Stimulated activated CD8-positive, alpha-beta memory T cell treated with anti-CD3 and anti-CD28 coated beads, Interleukin-7, amount 100 ng/mL, for 1 hour (primary cell): ENCODE measurements around the gene FDPS.

ENCODE experiments used
- DNase-seq, 2 donors: peaks; one replicate each; pipeline ENCODE4 v3.0.0-alpha.2; 2020; ENCODE audit warnings: low read depth in 2 of 2

FDPS gene

GRCh38 chr1:155308493-155309422 lies at the start of gene FDPS:
TSS of gene FDPS (plus strand) at chr1:155308866. CDS start at chr1:155309790, 924 bp downstream.
- peak; percentile 88 to 93 for DNase-seq

GRCh38 chr1:155260276-155260675 lies 48.4 kb upstream of the FDPS start:
- no peak for DNase-seq

GRCh38 chr1:155261493-155261851 lies 47.2 kb upstream of the FDPS start:
- DNase-seq, result no peak

- peak; percentile 67 to 76 for DNase-seq
Observed at GRCh38 chr1:155261852-155262673, 46.6 kb upstream of the FDPS start, which contains the start of gene SCAMP3. TSS of gene SCAMP3 (minus strand) at chr1:155262360. CDS start at chr1:155262151, 209 bp downstream.

- no peak for DNase-seq
Observed at GRCh38 chr1:155263067-155263466, 45.6 kb upstream of the FDPS start.

- DNase-seq, result no peak
Observed at GRCh38 chr1:155266553-155266952, 42.1 kb upstream of the FDPS start.

- no peak for DNase-seq
Observed at GRCh38 chr1:155267373-155267772, 41.3 kb upstream of the FDPS start.

DNA sequence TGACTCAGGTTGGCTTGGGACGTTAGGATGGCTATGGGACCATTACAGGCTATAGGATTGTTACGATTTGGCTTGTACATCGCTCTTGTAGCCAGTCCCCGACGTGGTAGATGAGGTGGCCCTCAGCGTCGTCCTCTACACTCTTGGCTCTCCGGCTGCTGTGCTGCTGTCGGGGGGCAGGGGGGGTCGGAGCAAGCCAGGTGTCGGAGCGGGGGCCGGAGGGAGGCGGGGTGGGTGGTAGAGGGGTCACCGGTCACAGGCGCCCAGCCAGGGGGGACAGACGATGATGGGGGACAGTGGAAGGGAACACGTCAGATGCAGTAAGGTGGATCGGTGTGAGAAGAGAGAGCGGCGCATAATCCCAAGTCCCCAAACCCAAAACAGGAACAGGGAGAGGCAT lies 40.0 kb upstream of the FDPS start:
- DNase-seq, result no peak

DNA sequence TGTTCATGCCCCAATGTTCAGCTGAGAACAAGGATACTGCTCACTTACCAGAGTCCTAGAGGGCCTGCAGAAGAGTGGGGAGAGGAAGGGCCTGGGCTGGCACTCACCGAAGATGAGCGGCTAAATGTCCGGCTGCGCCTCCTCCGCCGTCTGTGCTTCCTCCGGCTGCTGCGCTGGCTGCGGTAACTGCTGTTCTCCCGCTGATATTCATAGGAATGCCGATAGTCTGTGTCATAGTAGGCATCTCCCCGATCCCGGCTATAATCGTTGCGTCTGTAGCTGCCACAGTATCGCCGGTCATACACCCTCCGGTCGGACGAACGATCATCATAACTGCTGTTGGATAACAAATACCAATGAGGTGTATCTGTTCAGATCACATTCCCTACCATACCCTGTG lies 39.3 kb upstream of the FDPS start:
- no peak for DNase-seq

- DNase-seq, result no peak
Observed at GRCh38 chr1:155272466-155273342, 36.0 kb upstream of the FDPS start.

DNA sequence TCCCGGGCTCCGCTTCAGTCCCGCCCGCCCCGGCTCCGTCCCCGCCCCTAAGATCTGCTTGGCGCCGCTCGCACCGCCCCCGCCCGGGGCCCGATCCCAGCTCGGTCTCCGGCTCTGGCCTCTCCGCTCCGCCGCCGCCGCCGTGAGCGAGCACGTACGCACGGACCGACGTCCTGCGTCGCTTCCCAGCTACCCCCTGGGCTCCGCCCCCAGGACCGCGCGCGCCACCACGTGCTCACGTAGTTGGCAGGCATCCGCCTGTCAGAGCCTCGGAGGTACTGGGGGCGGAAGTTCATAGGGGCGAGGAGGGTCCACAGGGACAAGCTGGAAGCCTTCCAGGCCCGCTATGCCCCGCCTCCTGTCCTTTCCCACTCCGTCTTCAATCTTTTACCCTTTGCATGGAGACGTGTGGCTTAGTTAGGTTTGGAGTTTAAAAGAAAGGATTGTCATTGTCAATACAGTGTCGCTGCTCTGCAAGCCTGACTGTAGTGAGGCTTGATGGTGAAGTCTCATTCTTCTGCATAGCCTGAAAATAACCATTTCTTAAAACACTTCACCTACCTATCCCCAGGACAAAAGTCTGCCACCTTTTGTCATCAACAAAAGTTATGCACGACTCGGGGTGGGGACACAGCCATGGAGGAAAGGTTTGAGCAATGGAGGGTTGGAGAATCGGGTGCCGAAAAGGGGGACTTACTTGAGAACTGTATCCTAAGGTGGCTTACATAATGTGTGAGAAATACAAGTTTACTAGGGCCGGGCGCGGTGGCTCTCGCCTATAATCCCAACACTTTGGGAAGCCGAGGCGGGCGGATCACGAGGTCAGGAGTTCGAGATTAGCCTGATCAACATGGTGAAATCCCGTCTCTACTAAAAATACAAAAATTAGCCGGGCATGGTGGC lies 35.1 kb upstream of the FDPS start, which contains the start of gene CLK2:
TSS of gene CLK2 (minus strand) at position 162 of the 903 bp plus-strand sequence. CDS start 2,527 bp downstream, outside the sequence.
- peak; percentile 88 to 90 for DNase-seq

DNA sequence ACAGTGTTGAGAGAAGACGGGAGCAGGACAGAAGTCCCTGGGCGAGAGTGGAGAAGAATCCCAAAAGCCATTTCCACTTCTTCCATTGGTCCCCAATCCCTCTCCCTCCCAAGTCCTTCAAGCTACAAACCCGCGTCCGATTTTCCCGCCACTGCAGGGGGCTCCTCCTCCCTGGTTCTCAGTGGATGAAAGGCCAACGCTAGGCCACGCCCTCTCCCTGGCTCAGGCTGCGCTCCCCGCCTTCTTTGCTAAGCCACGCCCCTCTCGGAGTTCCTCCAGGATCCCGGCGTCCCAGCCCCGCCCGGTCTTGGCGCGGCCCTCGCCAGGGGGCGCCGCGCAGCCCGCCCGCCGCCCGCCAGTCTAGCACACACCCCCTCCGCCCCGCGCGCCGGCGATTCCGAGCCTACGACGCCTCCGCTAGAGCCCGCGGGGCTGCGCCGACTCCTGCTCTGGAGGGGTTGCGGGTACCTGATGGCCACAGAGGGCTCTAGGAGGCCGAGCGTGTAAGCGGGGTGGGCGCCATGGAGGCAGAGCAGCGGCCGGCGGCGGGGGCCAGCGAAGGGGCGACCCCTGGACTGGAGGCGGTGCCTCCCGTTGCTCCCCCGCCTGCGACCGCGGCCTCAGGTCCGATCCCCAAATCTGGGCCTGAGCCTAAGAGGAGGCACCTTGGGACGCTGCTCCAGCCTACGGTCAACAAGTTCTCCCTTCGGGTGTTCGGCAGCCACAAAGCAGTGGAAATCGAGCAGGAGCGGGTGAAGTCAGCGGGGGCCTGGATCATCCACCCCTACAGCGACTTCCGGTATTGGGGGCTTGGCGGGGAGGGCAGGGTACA lies 31.4 kb upstream of the FDPS start, which contains the start of gene HCN3:
TSS of gene HCN3 (plus strand) at position 394 of the 832 bp plus-strand sequence. CDS start at position 522, 128 bp downstream.
- DNase-seq, result peak; percentile 82 to 86

DNA sequence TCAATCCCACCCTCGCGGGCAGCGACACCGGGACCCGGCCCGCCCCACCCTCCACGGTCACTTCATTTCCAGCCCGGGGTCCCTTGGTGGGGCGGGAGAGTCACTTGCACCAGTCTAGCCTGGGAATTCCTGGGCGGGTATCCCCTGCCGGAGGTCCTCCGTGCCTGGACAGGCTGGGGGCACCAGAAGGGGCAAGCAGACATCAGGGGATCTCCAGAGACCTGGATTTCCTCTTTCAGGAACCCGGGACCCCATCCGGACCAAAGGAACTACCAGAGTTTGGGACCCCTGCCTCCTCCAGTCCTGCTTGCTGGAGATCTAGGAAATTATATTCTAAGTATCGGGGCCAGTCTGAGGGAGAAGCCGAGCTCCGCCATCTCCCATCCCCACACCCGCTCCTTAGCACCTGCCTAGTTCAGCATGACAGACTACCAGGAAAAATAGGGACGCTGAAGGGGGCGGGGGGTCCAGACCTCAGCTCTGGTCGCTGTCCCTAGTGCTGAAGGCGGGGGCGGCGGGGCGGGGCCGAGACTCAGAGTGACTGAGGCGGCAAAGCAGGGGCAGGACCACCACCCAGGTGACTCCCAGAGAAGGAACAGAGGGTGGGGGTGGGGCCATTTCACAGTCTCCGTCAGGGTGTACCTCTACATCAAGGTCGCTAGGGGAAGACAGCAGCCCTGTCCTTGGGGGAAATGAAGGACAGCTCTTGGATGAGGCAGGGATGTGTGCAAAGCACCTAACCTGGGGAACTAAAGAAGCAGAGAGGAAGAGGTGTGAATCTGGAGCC lies 30.6 kb upstream of the FDPS start:
- peak; percentile 47 to 48 for DNase-seq

DNA sequence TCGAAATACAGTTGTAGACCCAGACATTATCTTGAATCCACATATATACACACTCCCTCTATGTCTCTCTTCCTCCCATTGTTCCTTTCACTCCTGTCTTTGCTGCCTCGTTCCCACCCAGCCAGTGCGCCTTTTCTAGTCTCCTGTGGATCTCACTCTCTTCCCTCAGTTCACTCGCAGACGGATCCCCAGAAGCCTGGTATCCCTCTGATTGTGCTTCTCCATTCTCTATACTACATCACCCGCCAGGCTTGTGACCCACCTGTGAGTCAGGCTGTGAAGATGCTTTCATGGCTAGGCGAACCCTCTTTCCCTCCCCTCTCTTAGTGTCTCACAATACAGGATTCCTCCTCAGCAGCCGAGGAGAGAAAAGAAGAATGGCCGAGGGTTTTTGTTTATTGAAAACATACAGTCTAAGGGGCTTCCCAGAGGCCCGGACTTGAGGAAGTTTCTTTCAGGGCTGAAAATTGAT lies 29.9 kb upstream of the FDPS start:
- DNase-seq, result no peak

DNA sequence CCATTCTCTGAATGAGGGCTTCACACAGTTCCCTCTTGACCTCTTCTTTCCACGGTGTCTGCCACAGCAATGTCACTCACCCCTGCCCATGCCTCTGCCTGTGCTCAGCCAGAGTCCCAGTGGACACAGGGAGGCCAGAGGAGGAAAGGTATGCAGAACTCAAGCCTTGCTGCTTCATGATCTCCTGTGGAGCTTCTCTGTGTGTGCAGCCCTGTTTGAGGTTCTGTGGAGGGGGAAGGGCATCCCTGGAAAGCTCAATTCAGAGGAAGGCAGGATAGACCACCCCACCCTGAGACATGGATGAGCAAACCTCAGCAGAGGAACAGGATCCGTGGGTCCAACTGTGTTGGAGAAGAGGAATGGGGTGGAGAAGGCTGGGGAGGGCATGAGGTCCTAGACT lies 29.4 kb upstream of the FDPS start:
- no peak for DNase-seq

DNA sequence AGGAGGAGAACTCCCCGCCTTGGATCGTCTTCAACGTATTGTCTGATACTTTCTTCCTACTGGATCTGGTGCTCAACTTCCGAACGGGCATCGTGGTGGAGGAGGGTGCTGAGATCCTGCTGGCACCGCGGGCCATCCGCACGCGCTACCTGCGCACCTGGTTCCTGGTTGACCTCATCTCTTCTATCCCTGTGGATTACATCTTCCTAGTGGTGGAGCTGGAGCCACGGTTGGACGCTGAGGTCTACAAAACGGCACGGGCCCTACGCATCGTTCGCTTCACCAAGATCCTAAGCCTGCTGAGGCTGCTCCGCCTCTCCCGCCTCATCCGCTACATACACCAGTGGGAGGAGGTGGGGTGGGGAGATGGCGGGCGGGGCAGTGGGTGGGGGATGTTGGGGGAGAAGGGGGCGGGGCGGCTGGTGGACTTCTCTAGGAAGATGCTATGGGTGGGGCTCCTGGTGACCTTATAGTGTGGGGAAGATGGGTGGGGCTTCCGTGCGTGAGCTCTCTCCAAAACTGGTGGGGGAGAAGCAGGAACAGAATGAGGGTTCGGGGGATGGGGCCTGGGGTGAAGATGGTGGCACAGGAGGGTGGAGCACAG lies 26.1 kb upstream of the FDPS start:
- no peak for DNase-seq

DNA sequence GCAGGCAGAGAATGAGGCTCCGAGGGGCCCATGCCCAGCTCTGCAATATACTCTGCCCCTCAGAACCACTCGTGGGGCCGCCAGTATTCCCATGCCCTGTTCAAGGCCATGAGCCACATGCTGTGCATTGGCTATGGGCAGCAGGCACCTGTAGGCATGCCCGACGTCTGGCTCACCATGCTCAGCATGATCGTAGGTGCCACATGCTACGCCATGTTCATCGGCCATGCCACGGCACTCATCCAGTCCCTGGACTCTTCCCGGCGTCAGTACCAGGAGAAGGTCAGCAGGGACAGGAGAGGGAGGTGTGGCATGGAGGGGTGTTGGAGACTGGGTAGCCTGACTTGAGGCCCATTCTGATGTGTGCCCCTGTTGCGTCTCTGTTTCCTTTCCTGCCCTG lies 24.2 kb upstream of the FDPS start:
- no peak for DNase-seq

- no peak for DNase-seq
Observed at GRCh38 chr1:155285063-155285462, 23.6 kb upstream of the FDPS start.
